KMS-11 (cell line): Measurements from ENCODE around the gene ITCH.

Experiments
- H2AFZ ChIP-seq: fragments of 200-600 bp; sonication (generic); 2 replicates; pipeline ENCODE4 v1.6.1; 2016; ENCODE audit warnings: antibody characterized with exemption, mixed run types, low read depth
- H3K27ac ChIP-seq: fragments of 200-600 bp; sonication (generic); 2 replicates; pipeline ENCODE4 v1.6.1; 2016; ENCODE audit warnings: mild to moderate bottlenecking, mixed run types
- H3K27me3 ChIP-seq: fragments of 200-600 bp; sonication (generic); 2 replicates; pipeline ENCODE4 v1.6.1; 2017; ENCODE audit warnings: mild to moderate bottlenecking, low read depth, mixed run types, moderate library complexity; ENCODE audit not compliant: insufficient read depth
- H3K36me3 ChIP-seq: fragments of 200-600 bp; sonication (generic); 2 replicates; pipeline ENCODE4 v1.6.1; 2017; ENCODE audit warnings: mild to moderate bottlenecking, mixed run types; ENCODE audit not compliant: insufficient read depth
- H3K4me1 ChIP-seq: fragments of 200-600 bp; sonication (generic); 2 replicates; pipeline ENCODE4 v1.6.1; 2016; ENCODE audit warnings: mild to moderate bottlenecking, low read depth, mixed run types; ENCODE audit not compliant: poor library complexity, severe bottlenecking
- H3K4me2 ChIP-seq: fragments of 200-600 bp; sonication (generic); 2 replicates; pipeline ENCODE4 v1.7.0; 2016; ENCODE audit warnings: mild to moderate bottlenecking, mixed run types
- H3K4me3 ChIP-seq: fragments of 200-600 bp; sonication (generic); IDR thresholded peaks from 2 replicates; pipeline ENCODE4 v1.6.1; 2017; ENCODE audit warnings: low read depth, low read length, mixed read lengths; ENCODE audit not compliant: insufficient read depth
- H3K79me2 ChIP-seq: fragments of 200-600 bp; sonication (generic); 2 replicates; pipeline ENCODE4 v1.6.1; 2016; ENCODE audit warnings: low read depth, mixed run types; ENCODE audit not compliant: insufficient read depth
- H3K9ac ChIP-seq: fragments of 200-600 bp; sonication (generic); 2 replicates; pipeline ENCODE4 v1.6.1; 2016; ENCODE audit warnings: mild to moderate bottlenecking, mixed run types
- H4K20me1 ChIP-seq: fragments of 200-600 bp; sonication (generic); 2 replicates; pipeline ENCODE4 v1.6.1; 2016; ENCODE audit warnings: mild to moderate bottlenecking, mixed run types; ENCODE audit not compliant: insufficient read depth
- TF ChIP-seq, protein P1 (sequence below): fragments of 200-600 bp; sonication (generic); conservative IDR thresholded peaks from 2 replicates; pipeline ENCODE4 v1.6.1; 2017; ENCODE audit warnings: low read depth, mild to moderate bottlenecking, antibody characterized with exemption, low read length, moderate library complexity, mixed read lengths

Gene ITCH

GRCh38 chr20:34362502-34363061 is 491 bp upstream of the ITCH start:
- Histone ChIP-seq H3K27ac (no peak overlapping the region), H3K4me3 (peak overlapping the region; percentile 9), H4K20me1 (peaks cover 2% of the 10 kb centered on the region; the same call in 1 of the 2 replicates), H3K4me1 (peaks cover 49% of the 10 kb centered on the region), H3K9ac (peak overlapping the region; percentile 81; the same call in 1 of the 2 replicates), H3K27me3 (no peaks in the 10 kb centered on the region), H3K36me3 (no peaks in the 10 kb centered on the region), H3K4me2 (peak overlapping the region; percentile 92), H2AFZ (peak overlapping the region; percentile 80), H3K79me2 (peaks cover 45% of the 10 kb centered on the region)
- TF ChIP-seq, protein P1, sequence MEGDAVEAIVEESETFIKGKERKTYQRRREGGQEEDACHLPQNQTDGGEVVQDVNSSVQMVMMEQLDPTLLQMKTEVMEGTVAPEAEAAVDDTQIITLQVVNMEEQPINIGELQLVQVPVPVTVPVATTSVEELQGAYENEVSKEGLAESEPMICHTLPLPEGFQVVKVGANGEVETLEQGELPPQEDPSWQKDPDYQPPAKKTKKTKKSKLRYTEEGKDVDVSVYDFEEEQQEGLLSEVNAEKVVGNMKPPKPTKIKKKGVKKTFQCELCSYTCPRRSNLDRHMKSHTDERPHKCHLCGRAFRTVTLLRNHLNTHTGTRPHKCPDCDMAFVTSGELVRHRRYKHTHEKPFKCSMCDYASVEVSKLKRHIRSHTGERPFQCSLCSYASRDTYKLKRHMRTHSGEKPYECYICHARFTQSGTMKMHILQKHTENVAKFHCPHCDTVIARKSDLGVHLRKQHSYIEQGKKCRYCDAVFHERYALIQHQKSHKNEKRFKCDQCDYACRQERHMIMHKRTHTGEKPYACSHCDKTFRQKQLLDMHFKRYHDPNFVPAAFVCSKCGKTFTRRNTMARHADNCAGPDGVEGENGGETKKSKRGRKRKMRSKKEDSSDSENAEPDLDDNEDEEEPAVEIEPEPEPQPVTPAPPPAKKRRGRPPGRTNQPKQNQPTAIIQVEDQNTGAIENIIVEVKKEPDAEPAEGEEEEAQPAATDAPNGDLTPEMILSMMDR = no peak

DNA sequence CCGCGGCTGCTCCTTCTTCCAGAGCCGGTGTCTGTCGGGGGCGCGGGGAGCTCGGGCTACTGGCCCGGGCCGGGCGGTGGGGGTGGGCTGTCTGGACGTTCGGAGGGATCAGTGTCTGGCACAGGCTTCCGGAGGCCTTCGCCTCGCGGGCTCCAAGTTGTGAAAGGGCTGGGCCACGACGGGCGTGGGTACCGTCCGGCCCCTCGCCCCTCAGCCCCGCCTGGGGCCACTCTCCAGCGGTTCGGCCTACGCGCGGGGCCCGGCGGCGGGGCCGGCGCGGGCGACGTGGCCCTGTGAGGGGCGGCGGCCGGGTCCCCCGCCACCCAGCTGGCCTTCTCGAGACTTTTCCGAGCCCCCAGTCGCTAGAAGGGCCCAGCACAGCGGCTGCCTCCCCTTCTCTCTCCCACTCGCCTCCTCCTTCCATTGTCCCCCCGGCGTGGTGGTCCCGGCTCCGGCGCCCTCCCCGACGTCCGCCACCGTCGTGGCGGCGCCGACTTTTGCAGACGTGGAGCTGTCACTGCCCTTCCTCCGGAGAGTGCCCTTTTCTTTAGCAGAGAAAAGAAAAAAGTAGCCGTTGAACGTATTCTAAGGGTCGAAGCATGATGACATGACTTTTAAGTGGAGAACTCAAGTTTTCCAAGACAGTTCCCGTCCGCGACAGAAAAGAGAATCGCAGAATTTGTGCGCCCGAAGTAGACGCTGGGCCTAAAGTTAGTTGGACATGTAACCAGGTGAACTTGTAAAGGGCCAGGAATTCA is 571 bp downstream of the ITCH start:
- Histone ChIP-seq H2AFZ (peak overlapping the region; percentile 80), H3K4me1 (peaks cover 60% of the 10 kb centered on the region), H3K27ac (peak overlapping the region; percentile 37), H3K36me3 (no peaks in the 10 kb centered on the region; the same call in 1 of the 2 replicates), H3K4me2 (peak overlapping the region; percentile 92), H3K27me3 (no peaks in the 10 kb centered on the region), H3K79me2 (peaks cover 56% of the 10 kb centered on the region), H4K20me1 (peaks cover 5% of the 10 kb centered on the region; the same call in 1 of the 2 replicates), H3K9ac (peak overlapping the region; percentile 81), H3K4me3 (peak overlapping the region; percentile 9)
- TF ChIP-seq, protein P1 = no peak

GRCh38 chr20:34364223-34364506 is 1.1 kb downstream of the ITCH start:
- Histone ChIP-seq H3K4me2 (peak overlapping the region; percentile 92), H3K79me2 (peaks cover 61% of the 10 kb centered on the region), H3K27me3 (no peaks in the 10 kb centered on the region), H2AFZ (peak overlapping the region; percentile 80; the same call in 1 of the 2 replicates), H3K9ac (peak overlapping the region; percentile 81; the same call in 1 of the 2 replicates), H3K4me3 (no peak overlapping the region), H3K27ac (peak overlapping the region; percentile 37; the same call in 1 of the 2 replicates), H3K36me3 (peaks cover 4% of the 10 kb centered on the region; the same call in 1 of the 2 replicates), H4K20me1 (peaks cover 5% of the 10 kb centered on the region; the same call in 1 of the 2 replicates), H3K4me1 (peaks cover 65% of the 10 kb centered on the region)
- TF ChIP-seq, protein P1 = no peak

GRCh38 chr20:34365765-34366213 is 2.7 kb downstream of the ITCH start:
- Histone ChIP-seq H3K36me3 (peaks cover 10% of the 10 kb centered on the region; the same call in 1 of the 2 replicates), H3K4me1 (peaks cover 77% of the 10 kb centered on the region), H3K4me3 (no peak overlapping the region), H3K27ac (no peak overlapping the region), H3K27me3 (no peaks in the 10 kb centered on the region), H3K4me2 (peak overlapping the region; percentile 22; the same call in 1 of the 2 replicates), H2AFZ (no peak overlapping the region), H4K20me1 (peaks cover 5% of the 10 kb centered on the region; the same call in 1 of the 2 replicates), H3K9ac (no peak overlapping the region), H3K79me2 (peaks cover 71% of the 10 kb centered on the region)
- TF ChIP-seq, protein P1 = no peak
